Lower lobe of right lung (tissue), 2 donors: Measurements from ENCODE around the gene NTN3. TPM values are rescaled to one million over a fixed set of nuclear protein-coding genes. Genes with fewer than 3 reads are reported as not detected.

ENCODE experiments used
- ATAC-seq, 2 donors: fragments of 200-7000 bp; cut with Tn5 transposase; one replicate each; pipeline ENCODE4 v1.9.1; 2020 to 2022; ENCODE audit warnings: mild to moderate bottlenecking in 2 of 2, moderate library complexity in 2 of 2
- DNase-seq: peaks from one replicate; pipeline ENCODE4 v3.0.0-alpha.2; 2020
- H3K27ac ChIP-seq: fragments of 200-600 bp; one replicate; pipeline ENCODE4 v1.8.0; 2022
- H3K27me3 ChIP-seq: fragments of 200-600 bp; one replicate; pipeline ENCODE4 v1.8.0; 2022; ENCODE audit warnings: low read depth
- H3K36me3 ChIP-seq: fragments of 200-600 bp; one replicate; pipeline ENCODE4 v1.8.0; 2022; ENCODE audit warnings: mild to moderate bottlenecking
- H3K4me1 ChIP-seq: fragments of 200-600 bp; one replicate; pipeline ENCODE4 v1.8.0; 2022
- H3K4me3 ChIP-seq: fragments of 200-600 bp; one replicate; pipeline ENCODE4 v1.8.0; 2022; ENCODE audit warnings: mild to moderate bottlenecking
- H3K9me3 ChIP-seq: fragments of 200-600 bp; one replicate; pipeline ENCODE4 v1.8.0; 2022
- CTCF ChIP-seq: fragments of 200-600 bp; IDR thresholded peaks from one replicate; pipeline ENCODE4 v1.8.0; 2022; ENCODE audit warnings: antibody characterized with exemption, mild to moderate bottlenecking
- intact Hi-C: fragments of 100-400 bp; cut with DNase I; formaldehyde crosslinking; loops from one replicate; pipeline ENCODE4 v1.11.0; 2022
- total RNA-seq: library from RNA; stranded (reverse); fragmentation: NEBNext Ultra II Directional; extraction: Animal tissue kit (Norgen Biotek cat#: 25700); gene quantifications from one replicate; pipeline ENCODE4 v1.2.1, GENCODE V29; 2021
- donor health status: DM: no; HTN: yes; CAD: no; lungs with severe emphysema.

The NTN3 gene
- total RNA-seq, 1 donor from 2014 or later = 0.24 TPM

- ATAC-seq (no peak), DNase-seq (no peak)
- Histone ChIP-seq H3K4me3 (no peak overlapping the region), H3K9me3 (no peaks in the 10 kb centered on the region), H3K36me3 (peaks cover 10% of the 10 kb centered on the region), H3K27me3 (no peaks in the 10 kb centered on the region), H3K27ac (no peak overlapping the region), H3K4me1 (peaks cover 33% of the 10 kb centered on the region)
- intact Hi-C loops = no loop called here
- TF ChIP-seq CTCF = no peak
Observed at GRCh38 chr16:2505695-2506094, 34.6 kb downstream of the NTN3 start.

- no peaks in the 10 kb centered on the region for H3K27me3 ChIP-seq
- intact Hi-C loops = no loop called here
- peak; percentile 45 to 70 for ATAC-seq
- peak overlapping the region; percentile 83 for H3K27ac ChIP-seq
- H3K9me3 ChIP-seq = no peaks in the 10 kb centered on the region
- TF ChIP-seq CTCF = no peak
- peak overlapping the region; percentile 16 for H3K4me3 ChIP-seq
- H3K4me1 ChIP-seq = peaks cover 31% of the 10 kb centered on the region
- DNase-seq = peak; percentile 80
- H3K36me3 ChIP-seq = peaks cover 10% of the 10 kb centered on the region
Observed at GRCh38 chr16:2507052-2507659, 36.1 kb downstream of the NTN3 start.

GRCh38 chr16:2507665-2508064 lies 36.6 kb downstream of the NTN3 start:
- Histone ChIP-seq H3K4me3 (peak overlapping the region; percentile 16), H3K4me1 (peaks cover 29% of the 10 kb centered on the region), H3K9me3 (no peaks in the 10 kb centered on the region), H3K36me3 (peaks cover 10% of the 10 kb centered on the region), H3K27ac (peak overlapping the region; percentile 83), H3K27me3 (no peaks in the 10 kb centered on the region)
- DNase-seq = peak; percentile 87
- intact Hi-C loops = no loop called here
- TF ChIP-seq CTCF = no peak
- peak; percentile 65 to 84 for ATAC-seq

GRCh38 chr16:2508722-2509400 lies 37.8 kb downstream of the NTN3 start:
- Histone ChIP-seq H3K36me3 (peaks cover 10% of the 10 kb centered on the region), H3K27ac (no peak overlapping the region), H3K27me3 (no peaks in the 10 kb centered on the region), H3K4me3 (no peak overlapping the region), H3K9me3 (no peaks in the 10 kb centered on the region), H3K4me1 (peaks cover 28% of the 10 kb centered on the region)
- intact Hi-C loops = no loop called here
- DNase-seq = no peak
- ATAC-seq = no peak
- TF ChIP-seq CTCF = no peak

- intact Hi-C loops = no loop called here
Observed at GRCh38 chr16:2511128-2511800, 40.2 kb downstream of the NTN3 start.

More at GRCh38 chr16:2511128-2511800, 40.2 kb downstream of the NTN3 start:
- Histone ChIP-seq H3K27ac (no peak overlapping the region), H3K27me3 (no peaks in the 10 kb centered on the region), H3K4me1 (peaks cover 42% of the 10 kb centered on the region), H3K36me3 (peaks cover 10% of the 10 kb centered on the region), H3K9me3 (no peaks in the 10 kb centered on the region), H3K4me3 (no peak overlapping the region)
- DNase-seq = peak; percentile 72
- no peak for TF ChIP-seq CTCF
- no peak for ATAC-seq
